Stomach (tissue), 4 donors: ENCODE data around the gene CGB3.

Experiments
- CTCF ChIP-seq, 7 experiments: fragments of 450-650 bp in 4 of 7; fragments of 200-600 bp in 3 of 7; sonication (generic) in 3 of 7; IDR thresholded peaks; one replicate each; pipeline ENCODE4 v1.5.1; 2016 to 2019; ENCODE audit warnings: antibody characterized with exemption in 7 of 7, control low read depth in 2 of 7, mild to moderate bottlenecking in 1 of 7
- POLR2A ChIP-seq, 4 donors: fragments of 450-650 bp; IDR thresholded peaks; one replicate each; pipeline ENCODE4 v1.6.1; 2016; ENCODE audit warnings: antibody characterized with exemption in 4 of 4, control low read depth in 2 of 4, mild to moderate bottlenecking in 1 of 4, moderate library complexity in 1 of 4

DNA sequence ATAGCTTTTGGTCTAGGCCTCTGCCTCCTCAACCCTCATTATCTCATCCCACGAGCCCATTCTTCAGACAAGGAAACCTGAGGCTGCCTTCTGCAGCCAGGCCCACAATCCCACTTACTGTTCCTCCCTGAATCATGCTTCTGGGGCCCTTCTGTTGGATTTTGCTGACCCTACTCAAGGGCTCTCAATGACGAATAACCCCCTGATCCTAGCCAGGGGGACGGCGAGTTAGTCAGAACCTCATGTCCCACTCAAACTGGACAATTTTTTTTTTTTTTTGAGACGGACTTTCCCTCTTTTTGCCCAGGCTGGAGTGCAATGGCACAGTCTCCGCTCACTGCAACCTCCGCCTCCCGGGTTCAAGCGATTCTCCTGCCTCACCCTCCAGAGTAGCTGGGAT lies 2.0 kb downstream of the CGB3 start:
- no peak for TF ChIP-seq POLR2A (IDR thresholded peaks at IDR 0.05)
- no peak for TF ChIP-seq CTCF (IDR thresholded peaks at IDR 0.05)
